ENCODE data around the gene DHPS. TPM values are rescaled to one million over a fixed set of nuclear protein-coding genes. Genes with fewer than 3 reads are reported as not detected.
"Not testable (repeated sequence)": the region's sequence is repeated elsewhere in the genome, so short reads cannot be mapped to it uniquely, and the experiment has no call there.

Gene DHPS
- total RNA-seq, 1 experiment from 2014 or later = 69.1 TPM

DNA sequence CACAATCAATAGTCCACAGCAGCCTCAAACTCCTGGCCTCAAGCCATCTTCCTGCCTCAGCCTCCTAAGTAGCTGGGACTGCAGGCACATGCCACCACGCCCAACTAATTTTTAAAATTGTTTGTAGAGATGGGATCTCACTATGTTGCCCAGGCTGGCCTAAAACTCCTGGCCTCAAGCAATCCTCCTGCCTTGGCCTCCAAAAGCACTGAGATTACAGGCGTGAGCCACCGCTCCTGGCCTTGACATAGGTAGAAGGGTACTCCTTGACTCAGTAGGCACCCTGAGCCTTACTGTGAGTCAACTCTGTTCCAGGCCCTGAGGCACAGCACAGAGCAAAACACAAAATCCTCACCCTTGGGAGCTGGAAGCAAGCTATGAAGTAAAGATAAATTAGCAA is 34.2 kb upstream of the DHPS start:
- Mint-ChIP-seq H3K27ac (ENCODE audit: unreplicated experiment) (no peak overlapping the region), H3K9me3 (ENCODE audit: low read depth, unreplicated experiment) (no peaks in the 10 kb centered on the region), H3K27me3 (ENCODE audit: unreplicated experiment) (no peaks in the 10 kb centered on the region), H3K4me3 (ENCODE audit: low read depth, unreplicated experiment) (no peak overlapping the region), H3K4me1 (ENCODE audit: low read depth, unreplicated experiment) (peaks cover 6% of the 10 kb centered on the region), H3K36me3 (ENCODE audit: insufficient read depth, unreplicated experiment) (peaks cover 31% of the 10 kb centered on the region)
- no TSS peak for BruUV-seq (replicated peaks)
- CTCF ChIA-PET = no interaction called here
- DNase-seq = no peak
- TF ChIP-seq, protein P1, sequence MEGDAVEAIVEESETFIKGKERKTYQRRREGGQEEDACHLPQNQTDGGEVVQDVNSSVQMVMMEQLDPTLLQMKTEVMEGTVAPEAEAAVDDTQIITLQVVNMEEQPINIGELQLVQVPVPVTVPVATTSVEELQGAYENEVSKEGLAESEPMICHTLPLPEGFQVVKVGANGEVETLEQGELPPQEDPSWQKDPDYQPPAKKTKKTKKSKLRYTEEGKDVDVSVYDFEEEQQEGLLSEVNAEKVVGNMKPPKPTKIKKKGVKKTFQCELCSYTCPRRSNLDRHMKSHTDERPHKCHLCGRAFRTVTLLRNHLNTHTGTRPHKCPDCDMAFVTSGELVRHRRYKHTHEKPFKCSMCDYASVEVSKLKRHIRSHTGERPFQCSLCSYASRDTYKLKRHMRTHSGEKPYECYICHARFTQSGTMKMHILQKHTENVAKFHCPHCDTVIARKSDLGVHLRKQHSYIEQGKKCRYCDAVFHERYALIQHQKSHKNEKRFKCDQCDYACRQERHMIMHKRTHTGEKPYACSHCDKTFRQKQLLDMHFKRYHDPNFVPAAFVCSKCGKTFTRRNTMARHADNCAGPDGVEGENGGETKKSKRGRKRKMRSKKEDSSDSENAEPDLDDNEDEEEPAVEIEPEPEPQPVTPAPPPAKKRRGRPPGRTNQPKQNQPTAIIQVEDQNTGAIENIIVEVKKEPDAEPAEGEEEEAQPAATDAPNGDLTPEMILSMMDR (IDR thresholded peaks at IDR 0.05; ENCODE audit: unreplicated experiment) = no peak
- intact Hi-C loops (cut with micrococcal nuclease; ENCODE audit: unreplicated experiment) = no loop called here

DNA sequence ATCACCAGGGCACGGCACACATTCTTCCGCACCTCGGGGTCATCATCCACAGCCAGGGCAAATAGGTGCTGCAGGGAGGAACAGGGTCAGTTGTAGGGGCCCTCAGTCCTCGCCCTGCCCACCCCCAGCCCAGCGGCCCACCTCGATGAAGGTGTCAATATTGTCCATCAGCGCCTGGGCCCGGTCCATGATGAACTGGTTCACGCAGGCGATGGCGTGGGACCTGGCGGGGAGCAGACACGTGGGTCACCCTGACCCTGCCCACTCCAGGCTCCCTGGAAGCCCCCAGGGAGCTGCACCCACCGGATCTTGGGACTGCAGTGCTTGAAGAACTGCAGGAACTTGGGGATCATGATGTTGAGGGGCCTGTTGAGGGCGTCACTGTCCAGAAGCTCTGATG is 33.4 kb upstream of the DHPS start:
- intact Hi-C loops (cut with micrococcal nuclease; ENCODE audit: unreplicated experiment) = no loop called here
- H3K27me3 Mint-ChIP-seq (ENCODE audit: unreplicated experiment) = no peaks in the 10 kb centered on the region
- TF ChIP-seq, protein P1 (IDR thresholded peaks at IDR 0.05; ENCODE audit: unreplicated experiment) = no peak
- BruUV-seq (replicated peaks) = no TSS peak
- no peaks in the 10 kb centered on the region for H3K4me1 Mint-ChIP-seq (ENCODE audit: low read depth, unreplicated experiment)
- no peak overlapping the region for H3K27ac Mint-ChIP-seq (ENCODE audit: unreplicated experiment)
- no peaks in the 10 kb centered on the region for H3K9me3 Mint-ChIP-seq (ENCODE audit: low read depth, unreplicated experiment)
- peaks cover 35% of the 10 kb centered on the region for H3K36me3 Mint-ChIP-seq (ENCODE audit: insufficient read depth, unreplicated experiment)
- CTCF ChIA-PET = no interaction called here
- H3K4me3 Mint-ChIP-seq (ENCODE audit: low read depth, unreplicated experiment) = no peak overlapping the region
- DNase-seq = no peak

DNA sequence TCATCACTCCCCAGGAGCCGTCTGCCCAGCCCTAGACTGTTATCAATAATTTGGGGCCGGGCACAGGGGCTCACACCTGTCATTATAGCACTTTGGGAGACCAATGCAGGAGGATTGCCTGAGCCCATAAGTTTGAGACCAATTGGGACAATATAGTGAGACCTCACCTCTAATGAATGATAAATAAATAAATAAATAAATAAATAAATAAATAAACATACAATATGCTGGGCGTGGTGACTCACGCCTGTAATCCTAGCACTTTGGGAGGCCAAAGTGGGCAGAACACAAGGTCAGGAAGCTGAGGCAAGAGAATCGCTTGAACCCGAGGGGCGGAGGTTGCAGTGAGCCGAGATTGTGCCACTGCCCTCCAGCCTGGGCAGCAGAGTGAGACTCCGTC is 31.6 kb upstream of the DHPS start:
- intact Hi-C loops (cut with micrococcal nuclease; ENCODE audit: unreplicated experiment); CTCF ChIA-PET; H3K9me3 Mint-ChIP-seq (ENCODE audit: low read depth, unreplicated experiment); H3K4me3 Mint-ChIP-seq (ENCODE audit: low read depth, unreplicated experiment); H3K4me1 Mint-ChIP-seq (ENCODE audit: low read depth, unreplicated experiment); DNase-seq; BruUV-seq (replicated peaks); H3K27ac Mint-ChIP-seq (ENCODE audit: unreplicated experiment); H3K27me3 Mint-ChIP-seq (ENCODE audit: unreplicated experiment): not testable (repeated sequence)
- H3K36me3 Mint-ChIP-seq (ENCODE audit: insufficient read depth, unreplicated experiment) = peaks cover 44% of the 10 kb centered on the region

DNA sequence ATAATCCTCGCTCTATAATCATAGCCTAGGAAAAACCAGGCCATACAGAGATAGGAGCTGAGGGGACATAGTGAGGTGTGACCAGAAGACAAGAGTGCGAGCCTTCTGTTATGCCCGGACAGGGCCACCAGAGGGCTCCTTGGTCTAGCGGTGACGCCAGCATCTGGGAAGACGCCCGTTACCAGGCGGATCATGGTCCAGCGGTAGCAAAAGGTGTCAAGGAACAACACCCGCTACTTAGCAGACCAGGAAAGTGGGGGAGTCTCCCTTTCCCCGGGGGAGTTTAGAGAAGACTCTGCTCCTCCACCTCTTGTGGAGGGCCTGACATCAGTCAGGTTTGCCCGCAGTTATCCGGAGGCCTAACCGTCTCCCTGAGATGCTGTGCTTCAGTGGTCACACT is 30.4 kb upstream of the DHPS start:
- H3K27me3 Mint-ChIP-seq (ENCODE audit: unreplicated experiment); CTCF ChIA-PET; H3K9me3 Mint-ChIP-seq (ENCODE audit: low read depth, unreplicated experiment); H3K4me3 Mint-ChIP-seq (ENCODE audit: low read depth, unreplicated experiment); intact Hi-C loops (cut with micrococcal nuclease; ENCODE audit: unreplicated experiment); H3K4me1 Mint-ChIP-seq (ENCODE audit: low read depth, unreplicated experiment); H3K27ac Mint-ChIP-seq (ENCODE audit: unreplicated experiment); BruUV-seq (replicated peaks): not testable (repeated sequence)
- H3K36me3 Mint-ChIP-seq (ENCODE audit: insufficient read depth, unreplicated experiment) = peaks cover 50% of the 10 kb centered on the region
- DNase-seq = peak; percentile 37

DNA sequence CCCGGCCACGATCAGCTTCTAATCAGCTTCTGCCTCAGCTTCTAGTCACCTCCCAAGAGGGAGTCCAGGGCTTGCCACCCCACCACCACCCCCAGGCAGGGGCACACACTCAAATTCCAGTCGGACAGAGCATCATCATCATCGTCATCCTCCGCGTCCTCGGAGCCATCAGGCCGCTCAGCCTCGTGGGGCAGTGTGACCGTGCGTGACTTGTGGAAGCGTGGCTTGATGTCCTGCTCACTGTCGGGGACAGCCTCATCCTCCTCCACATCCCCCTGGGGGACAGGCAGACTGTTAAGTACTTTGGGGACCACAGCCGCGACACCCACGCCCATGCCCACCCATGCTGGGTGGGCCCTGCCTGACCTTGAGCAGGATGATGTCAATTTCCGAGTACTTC is 29.5 kb upstream of the DHPS start:
- CTCF ChIA-PET = no interaction called here
- no peak for DNase-seq
- H3K36me3 Mint-ChIP-seq (ENCODE audit: insufficient read depth, unreplicated experiment) = peaks cover 49% of the 10 kb centered on the region
- H3K27ac Mint-ChIP-seq (ENCODE audit: unreplicated experiment) = no peak overlapping the region
- intact Hi-C loops (cut with micrococcal nuclease; ENCODE audit: unreplicated experiment) = no loop called here
- TF ChIP-seq, protein P1 (IDR thresholded peaks at IDR 0.05; ENCODE audit: unreplicated experiment) = no peak
- no peak overlapping the region for H3K4me3 Mint-ChIP-seq (ENCODE audit: low read depth, unreplicated experiment)
- no TSS peak for BruUV-seq (replicated peaks)
- no peaks in the 10 kb centered on the region for H3K4me1 Mint-ChIP-seq (ENCODE audit: low read depth, unreplicated experiment)
- no peaks in the 10 kb centered on the region for H3K27me3 Mint-ChIP-seq (ENCODE audit: unreplicated experiment)
- H3K9me3 Mint-ChIP-seq (ENCODE audit: low read depth, unreplicated experiment) = no peaks in the 10 kb centered on the region

All from Calu3 (cell line).